Chondrocyte (in vitro differentiated cells): Measurements from ENCODE around the gene NEDD4L. TPM values are rescaled to one million over a fixed set of nuclear protein-coding genes. Genes with fewer than 3 reads are reported as not detected.

ENCODE experiments used
- DNase-seq: peaks from one replicate; pipeline ENCODE4 v3.0.0; 2021; ENCODE audit warnings: mixed read lengths, low spot score
- H3K27ac Mint-ChIP-seq: one replicate; pipeline ENCODE4 v1.8.0; 2021; ENCODE audit warnings: mild to moderate bottlenecking, moderate library complexity, mixed read lengths; ENCODE audit not compliant: unreplicated experiment
- H3K27me3 Mint-ChIP-seq: 2 replicates; pipeline ENCODE4 v1.8.0; 2021; ENCODE audit warnings: low read depth, mixed read lengths
- H3K36me3 Mint-ChIP-seq: 2 replicates; pipeline ENCODE4 v1.8.0; 2021; ENCODE audit warnings: low read depth, mixed read lengths
- H3K4me1 Mint-ChIP-seq: 2 replicates; pipeline ENCODE4 v1.8.0; 2021; ENCODE audit warnings: low read depth, mild to moderate bottlenecking, mixed read lengths
- H3K4me3 Mint-ChIP-seq: one replicate; pipeline ENCODE4 v1.8.0; 2021; ENCODE audit warnings: mild to moderate bottlenecking, moderate library complexity, mixed read lengths; ENCODE audit not compliant: unreplicated experiment
- H3K9me3 Mint-ChIP-seq: 2 replicates; pipeline ENCODE4 v1.8.0; 2021; ENCODE audit warnings: low read depth, mixed read lengths
- total RNA-seq: library from RNA; stranded (reverse); gene quantifications from 3 replicates; pipeline ENCODE4 v1.2.1, GENCODE V29; 2021
- TF ChIP-seq, protein P1 (sequence below): fragments of 200-600 bp; sonication (generic); IDR thresholded peaks from 2 replicates; pipeline ENCODE4 v1.5.0; 2021; ENCODE audit warnings: antibody characterized with exemption, mild to moderate bottlenecking, moderate library complexity

Gene NEDD4L
- total RNA-seq, 1 donor from 2014 or later, result 25.8 TPM

DNA sequence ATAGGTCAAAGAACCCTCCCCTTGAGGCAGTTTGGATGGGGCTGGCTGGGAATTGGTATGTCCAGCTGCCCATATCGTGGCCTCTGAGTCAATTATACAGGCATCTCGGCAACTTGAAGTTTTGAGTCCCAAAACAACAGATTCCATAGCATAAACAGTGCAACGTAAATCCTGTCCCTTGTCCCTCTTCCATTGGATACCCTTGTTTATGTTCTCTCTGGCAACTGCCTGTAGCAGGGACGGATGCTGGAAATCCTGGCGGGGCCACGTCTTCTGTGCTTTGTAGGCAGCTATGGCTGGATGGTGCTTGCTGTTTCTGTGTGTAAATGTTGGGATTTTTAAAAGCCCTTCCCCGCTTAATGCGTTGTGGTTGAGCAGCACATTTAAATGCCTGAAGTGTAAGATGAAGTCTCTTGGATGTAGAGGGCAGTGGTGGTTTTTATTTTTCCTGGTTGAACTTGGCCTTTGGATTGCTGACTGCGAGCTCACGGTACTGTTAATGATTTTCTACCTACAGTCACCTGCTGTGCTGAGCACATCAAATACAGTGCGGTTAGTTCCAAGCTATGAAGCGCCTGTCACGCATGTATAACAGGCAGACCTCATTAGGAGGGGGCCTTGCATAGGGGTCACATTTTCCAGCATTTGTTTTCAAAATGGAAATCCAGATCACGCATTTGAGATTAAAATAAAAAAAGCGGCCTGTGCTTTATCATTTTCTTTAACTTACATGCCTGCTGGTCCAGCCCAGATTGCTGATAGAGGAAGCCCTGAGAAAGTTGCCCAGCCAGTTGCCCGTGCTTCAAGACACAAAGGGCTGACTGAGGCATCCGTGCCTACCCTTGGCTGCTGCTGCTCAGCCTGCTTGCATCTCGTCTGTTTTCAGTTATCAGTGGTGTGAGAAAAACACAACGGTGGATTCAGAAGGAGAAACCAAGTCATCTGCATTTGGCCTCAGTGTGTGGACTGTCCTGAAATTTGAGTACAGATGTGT is 84.7 kb downstream of the NEDD4L start:
- H3K9me3 Mint-ChIP-seq, result no peaks in the 10 kb centered on the region
- H3K4me3 Mint-ChIP-seq, result no peak overlapping the region
- no peaks in the 10 kb centered on the region for H3K36me3 Mint-ChIP-seq
- no peak overlapping the region for H3K27ac Mint-ChIP-seq
- no peaks in the 10 kb centered on the region for H3K27me3 Mint-ChIP-seq
- H3K4me1 Mint-ChIP-seq, result peaks cover 2% of the 10 kb centered on the region
- DNase-seq, result no peak
- TF ChIP-seq, protein P1, sequence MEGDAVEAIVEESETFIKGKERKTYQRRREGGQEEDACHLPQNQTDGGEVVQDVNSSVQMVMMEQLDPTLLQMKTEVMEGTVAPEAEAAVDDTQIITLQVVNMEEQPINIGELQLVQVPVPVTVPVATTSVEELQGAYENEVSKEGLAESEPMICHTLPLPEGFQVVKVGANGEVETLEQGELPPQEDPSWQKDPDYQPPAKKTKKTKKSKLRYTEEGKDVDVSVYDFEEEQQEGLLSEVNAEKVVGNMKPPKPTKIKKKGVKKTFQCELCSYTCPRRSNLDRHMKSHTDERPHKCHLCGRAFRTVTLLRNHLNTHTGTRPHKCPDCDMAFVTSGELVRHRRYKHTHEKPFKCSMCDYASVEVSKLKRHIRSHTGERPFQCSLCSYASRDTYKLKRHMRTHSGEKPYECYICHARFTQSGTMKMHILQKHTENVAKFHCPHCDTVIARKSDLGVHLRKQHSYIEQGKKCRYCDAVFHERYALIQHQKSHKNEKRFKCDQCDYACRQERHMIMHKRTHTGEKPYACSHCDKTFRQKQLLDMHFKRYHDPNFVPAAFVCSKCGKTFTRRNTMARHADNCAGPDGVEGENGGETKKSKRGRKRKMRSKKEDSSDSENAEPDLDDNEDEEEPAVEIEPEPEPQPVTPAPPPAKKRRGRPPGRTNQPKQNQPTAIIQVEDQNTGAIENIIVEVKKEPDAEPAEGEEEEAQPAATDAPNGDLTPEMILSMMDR, result no peak

DNA sequence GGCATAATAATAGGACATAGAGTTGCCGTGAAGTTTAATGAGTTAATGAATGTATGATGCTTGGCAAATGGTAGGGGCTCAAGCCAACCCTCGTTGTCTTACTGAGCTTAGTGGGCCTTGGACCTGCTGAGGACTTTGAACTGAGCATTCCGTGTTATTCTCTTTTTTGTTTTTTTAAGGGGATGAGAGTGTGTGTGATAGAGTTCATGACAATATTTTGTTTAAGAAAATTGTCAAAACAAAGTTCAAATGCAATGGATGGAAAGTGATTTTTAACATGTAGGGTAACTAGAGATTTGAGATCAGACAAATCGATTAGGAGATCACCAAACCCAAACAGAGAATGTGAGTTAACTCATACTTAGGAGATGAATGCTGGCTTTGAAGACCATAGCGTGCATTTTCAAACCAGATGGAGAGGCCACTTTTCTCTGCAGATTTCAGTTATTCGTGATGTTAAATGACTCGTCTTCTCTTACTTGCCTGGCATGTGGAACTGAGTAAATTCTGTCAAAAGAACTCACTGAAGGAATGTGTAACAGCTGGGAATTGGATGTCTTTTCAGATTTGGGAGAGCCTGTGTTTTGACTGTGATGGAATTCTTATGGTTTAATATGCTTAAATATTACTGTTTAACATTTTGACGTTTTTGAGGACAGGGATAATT is 88.7 kb downstream of the NEDD4L start:
- TF ChIP-seq, protein P1, result no peak
- Mint-ChIP-seq H3K4me1 (peaks cover 19% of the 10 kb centered on the region), H3K9me3 (no peaks in the 10 kb centered on the region), H3K4me3 (no peak overlapping the region), H3K36me3 (no peaks in the 10 kb centered on the region), H3K27me3 (no peaks in the 10 kb centered on the region), H3K27ac (no peak overlapping the region)
- DNase-seq, result no peak

DNA sequence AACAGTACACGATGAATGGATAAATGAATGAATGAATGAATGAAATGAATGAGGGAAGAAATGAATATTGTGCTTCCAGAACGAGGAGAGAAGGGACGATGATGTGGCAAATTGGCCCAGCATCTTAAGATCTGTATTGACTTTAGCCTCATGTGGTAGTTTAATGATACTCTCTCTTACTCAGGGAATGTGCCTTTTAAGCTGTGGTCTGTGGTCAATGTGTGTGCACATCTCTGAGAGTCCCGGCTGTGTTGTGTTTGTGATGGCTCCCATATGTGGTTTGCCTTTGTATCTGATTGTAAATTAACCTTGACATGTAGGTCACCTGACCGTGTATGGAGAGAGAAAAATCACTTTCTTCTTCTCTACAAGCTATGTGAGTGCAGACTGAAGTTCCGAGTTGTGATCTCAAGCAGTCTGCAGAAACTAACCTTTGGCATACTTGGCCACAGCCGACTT is 91.2 kb downstream of the NEDD4L start:
- Mint-ChIP-seq H3K4me1 (peaks cover 17% of the 10 kb centered on the region), H3K4me3 (no peak overlapping the region), H3K27me3 (no peaks in the 10 kb centered on the region), H3K9me3 (no peaks in the 10 kb centered on the region), H3K36me3 (no peaks in the 10 kb centered on the region), H3K27ac (peak overlapping the region; percentile 14)
- no peak for DNase-seq
- TF ChIP-seq, protein P1, result no peak

DNA sequence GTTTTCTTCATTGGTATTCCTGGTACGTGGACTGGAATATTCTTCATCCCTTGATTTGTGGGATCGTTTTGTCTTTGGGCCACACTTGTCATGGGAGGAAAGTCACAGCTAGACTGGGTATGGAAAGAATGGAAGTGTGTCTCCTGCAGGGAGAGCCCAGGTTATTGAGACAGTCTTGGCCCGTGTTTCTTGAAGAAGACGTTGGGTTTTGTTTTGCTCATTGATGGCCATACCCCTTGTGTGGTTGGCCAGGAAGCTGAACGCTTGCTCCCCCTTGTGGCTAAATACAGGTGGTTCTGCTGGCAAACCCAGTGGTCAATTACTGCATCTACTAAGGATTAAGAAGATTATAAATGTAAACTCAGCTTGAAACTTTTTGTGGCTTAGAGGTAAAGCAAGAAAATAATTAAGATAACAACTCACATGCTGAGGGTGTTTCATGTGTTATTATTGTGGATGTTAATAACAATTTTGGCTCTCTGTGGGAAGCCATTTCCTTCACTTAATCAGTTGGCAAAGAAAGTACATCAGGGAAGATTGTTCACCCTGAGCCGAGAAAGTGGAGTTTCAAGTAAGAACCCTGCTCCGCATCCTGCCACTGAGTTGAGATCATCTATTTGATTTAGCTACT is 91.8 kb downstream of the NEDD4L start:
- H3K9me3 Mint-ChIP-seq, result no peaks in the 10 kb centered on the region
- peaks cover 21% of the 10 kb centered on the region for H3K4me1 Mint-ChIP-seq
- TF ChIP-seq, protein P1, result peak; percentile 86
- H3K36me3 Mint-ChIP-seq, result no peaks in the 10 kb centered on the region
- H3K27me3 Mint-ChIP-seq, result no peaks in the 10 kb centered on the region
- no peak for DNase-seq
- peak overlapping the region; percentile 32 for H3K4me3 Mint-ChIP-seq
- H3K27ac Mint-ChIP-seq, result no peak overlapping the region

DNA sequence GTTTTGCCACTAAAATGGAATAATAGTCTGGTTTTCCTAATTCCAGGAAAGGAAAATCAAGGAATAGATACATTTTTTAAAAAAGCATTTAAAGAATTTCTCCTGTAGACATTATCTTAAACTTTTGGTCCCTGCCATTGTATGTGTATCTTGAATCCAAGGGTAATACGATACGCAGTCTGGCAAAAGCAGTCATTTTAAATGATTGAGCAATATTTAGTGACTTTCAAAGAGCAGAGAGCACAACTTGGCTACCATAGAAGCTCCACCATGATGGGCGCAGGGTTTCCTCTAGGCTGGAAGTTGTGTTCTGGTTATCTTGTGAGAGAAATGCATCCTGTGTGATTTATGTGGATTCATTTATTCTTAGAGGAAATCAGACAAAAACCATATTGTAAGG is 92.9 kb downstream of the NEDD4L start:
- peaks cover 28% of the 10 kb centered on the region for H3K4me1 Mint-ChIP-seq
- TF ChIP-seq, protein P1, result no peak
- no peaks in the 10 kb centered on the region for H3K9me3 Mint-ChIP-seq
- no peaks in the 10 kb centered on the region for H3K36me3 Mint-ChIP-seq
- no peak overlapping the region for H3K4me3 Mint-ChIP-seq
- no peak overlapping the region for H3K27ac Mint-ChIP-seq
- no peaks in the 10 kb centered on the region for H3K27me3 Mint-ChIP-seq
- DNase-seq, result no peak
